HepG2 (cell line): Measurements from ENCODE around the gene TECTB. TPM values are rescaled to one million over a fixed set of nuclear protein-coding genes. Genes with fewer than 3 reads are reported as not detected.

Source experiments
- ADNP ChIP-seq: sonication (generic); formaldehyde crosslinking; IDR thresholded peaks from 2 replicates; pipeline ENCODE4 v1.4.0; 2020; ENCODE audit warnings: missing genetic modification reagents
- CHD4 ChIP-seq: fragments of 200-600 bp; sonication (generic); IDR thresholded peaks from 2 replicates; pipeline ENCODE4 v1.7.0; 2017; ENCODE audit warnings: mild to moderate bottlenecking, low read length, borderline replicate concordance
- LCORL ChIP-seq, 2 experiments: fragments of 450-650 bp in 1 of 2; sonication (generic) in 1 of 2; formaldehyde crosslinking in 1 of 2; IDR thresholded peaks; 2 replicates each; pipeline versions ENCODE4 v1.5.0 to v1.6.1; 2017 to 2020; ENCODE audit warnings: antibody characterized with exemption in 1 of 2, missing genetic modification reagents in 1 of 2
- POLR2G ChIP-seq: fragments of 200-400 bp; formaldehyde crosslinking; IDR thresholded peaks from 2 replicates; pipeline ENCODE4 v1.6.1; 2018; ENCODE audit warnings: mild to moderate bottlenecking, low read depth, low read length, moderate library complexity
- ZC3H13 ChIP-seq: sonication (generic); formaldehyde crosslinking; IDR thresholded peaks from 2 replicates; pipeline ENCODE4 v1.8.1; 2023; ENCODE audit warnings: mild to moderate bottlenecking, missing genetic modification reagents, moderate library complexity
- ZNF34 ChIP-seq: sonication (generic); formaldehyde crosslinking; IDR thresholded peaks from 2 replicates; pipeline ENCODE4 v1.4.0; 2020; ENCODE audit warnings: mild to moderate bottlenecking, missing genetic modification reagents, borderline replicate concordance
- ZNF768 ChIP-seq: sonication (generic); formaldehyde crosslinking; IDR thresholded peaks from 2 replicates; pipeline ENCODE4 v1.4.0; 2020; ENCODE audit warnings: missing genetic modification reagents
- ZSCAN30 ChIP-seq: sonication (generic); formaldehyde crosslinking; IDR thresholded peaks from 2 replicates; pipeline ENCODE4 v1.5.0; 2020; ENCODE audit warnings: mild to moderate bottlenecking, missing genetic modification reagents
- polyA plus RNA-seq, 8 experiments: library from polyadenylated mRNA; depleted of rRNA in 3 of 8; stranded (reverse) in 7 of 8; unstranded in 1 of 8; fragments of >200 nt; fragmentation: Illumina TruSeq in 4 of 8; extraction: Trizol in 4 of 8; gene quantifications; 2 replicates each; pipeline versions ENCODE4 v1.2.1 to v1.2.3, GENCODE V29; 2011 to 2016; ENCODE audit warnings: low read depth in 4 of 8, missing spikeins in 1 of 8, mixed read lengths in 1 of 8; ENCODE audit not compliant: insufficient read depth in 1 of 8
- total RNA-seq, 5 experiments: library from RNA; depleted of rRNA; stranded (reverse); fragments of >200 nt; fragmentation: Illumina TruSeq; extraction: Trizol; gene quantifications; 2 replicates each; pipeline ENCODE4 v1.2.3, GENCODE V29; 2016; ENCODE audit warnings: low read depth in 1 of 5
- TF ChIP-seq, protein P1 (sequence below): IDR thresholded peaks from 2 replicates; pipeline ENCODE4 v1.4.0; 2020; ENCODE audit warnings: mild to moderate bottlenecking, missing genetic modification reagents
- TF ChIP-seq, protein P2 (sequence below), 2 experiments: sonication (generic) in 1 of 2; formaldehyde crosslinking in 1 of 2; IDR thresholded peaks; 2 replicates each; pipeline versions ENCODE4 v1.6.1 to v1.9.0; 2014 to 2022; ENCODE audit warnings: antibody characterized with exemption in 1 of 2, borderline replicate concordance in 1 of 2, inconsistent platforms in 1 of 2, low read depth in 1 of 2, missing genetic modification reagents in 1 of 2
- TF ChIP-seq, protein P3 (sequence below): sonication (generic); formaldehyde crosslinking; IDR thresholded peaks from 2 replicates; pipeline ENCODE4 v1.5.0; 2020; ENCODE audit warnings: mild to moderate bottlenecking, missing genetic modification reagents, borderline replicate concordance
- TF ChIP-seq, protein P4 (sequence below): sonication (generic); formaldehyde crosslinking; IDR thresholded peaks from 2 replicates; pipeline ENCODE4 v1.4.0; 2020; ENCODE audit warnings: mild to moderate bottlenecking, missing genetic modification reagents

TECTB gene
- total and polyA plus RNA-seq, 2 of the 13 experiments (the other 11 are each of a cell fraction or from before 2014, with no cell fraction given): 0.78 to 1.8 TPM

DNA sequence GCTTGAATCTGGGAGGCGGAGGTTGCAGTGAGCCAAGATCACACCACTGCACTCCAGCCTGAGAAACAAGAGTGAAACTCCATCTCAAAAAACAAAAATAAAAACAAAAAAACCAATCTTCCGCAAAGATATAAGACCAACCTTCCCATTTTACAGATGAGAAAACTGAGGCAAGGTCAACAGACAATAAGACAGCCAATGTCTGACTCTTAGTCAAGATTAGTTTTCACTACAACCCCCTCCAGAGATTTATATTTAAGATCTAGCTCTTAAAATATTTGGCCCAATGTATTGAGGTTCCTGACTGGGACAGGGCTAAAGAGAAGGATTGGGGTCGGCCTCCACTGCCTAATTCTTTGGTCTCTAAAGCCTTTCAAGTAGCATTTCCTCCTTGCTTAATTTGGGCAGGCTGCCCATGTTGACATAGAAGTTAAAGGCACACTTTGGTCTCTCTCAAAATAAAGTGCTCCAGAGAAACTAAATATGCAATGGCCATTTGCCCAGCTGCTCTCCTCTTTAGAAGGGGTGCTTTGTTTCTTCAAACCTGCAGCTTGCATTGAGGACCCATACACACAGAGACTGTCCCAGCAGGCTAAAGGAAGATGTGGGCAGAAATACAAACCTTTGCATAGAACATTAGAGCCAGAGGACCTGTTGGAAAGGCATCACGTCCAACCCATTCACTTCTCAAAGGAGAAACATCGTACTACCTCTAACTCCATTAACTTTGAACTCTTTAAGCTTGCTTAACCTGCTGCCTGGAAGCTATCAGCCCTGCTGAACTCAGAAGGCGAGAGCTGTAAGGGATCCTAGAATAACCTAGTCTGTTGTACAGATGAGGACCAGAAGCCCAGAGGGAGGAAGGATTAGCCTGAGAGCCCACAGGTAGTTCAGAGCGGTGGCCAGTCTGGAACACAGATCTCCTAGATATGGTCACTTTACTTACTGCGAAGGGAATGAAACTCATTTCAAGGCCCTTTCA lies 3.9 kb downstream of the TECTB start (continued):
- TF ChIP-seq, protein P1, sequence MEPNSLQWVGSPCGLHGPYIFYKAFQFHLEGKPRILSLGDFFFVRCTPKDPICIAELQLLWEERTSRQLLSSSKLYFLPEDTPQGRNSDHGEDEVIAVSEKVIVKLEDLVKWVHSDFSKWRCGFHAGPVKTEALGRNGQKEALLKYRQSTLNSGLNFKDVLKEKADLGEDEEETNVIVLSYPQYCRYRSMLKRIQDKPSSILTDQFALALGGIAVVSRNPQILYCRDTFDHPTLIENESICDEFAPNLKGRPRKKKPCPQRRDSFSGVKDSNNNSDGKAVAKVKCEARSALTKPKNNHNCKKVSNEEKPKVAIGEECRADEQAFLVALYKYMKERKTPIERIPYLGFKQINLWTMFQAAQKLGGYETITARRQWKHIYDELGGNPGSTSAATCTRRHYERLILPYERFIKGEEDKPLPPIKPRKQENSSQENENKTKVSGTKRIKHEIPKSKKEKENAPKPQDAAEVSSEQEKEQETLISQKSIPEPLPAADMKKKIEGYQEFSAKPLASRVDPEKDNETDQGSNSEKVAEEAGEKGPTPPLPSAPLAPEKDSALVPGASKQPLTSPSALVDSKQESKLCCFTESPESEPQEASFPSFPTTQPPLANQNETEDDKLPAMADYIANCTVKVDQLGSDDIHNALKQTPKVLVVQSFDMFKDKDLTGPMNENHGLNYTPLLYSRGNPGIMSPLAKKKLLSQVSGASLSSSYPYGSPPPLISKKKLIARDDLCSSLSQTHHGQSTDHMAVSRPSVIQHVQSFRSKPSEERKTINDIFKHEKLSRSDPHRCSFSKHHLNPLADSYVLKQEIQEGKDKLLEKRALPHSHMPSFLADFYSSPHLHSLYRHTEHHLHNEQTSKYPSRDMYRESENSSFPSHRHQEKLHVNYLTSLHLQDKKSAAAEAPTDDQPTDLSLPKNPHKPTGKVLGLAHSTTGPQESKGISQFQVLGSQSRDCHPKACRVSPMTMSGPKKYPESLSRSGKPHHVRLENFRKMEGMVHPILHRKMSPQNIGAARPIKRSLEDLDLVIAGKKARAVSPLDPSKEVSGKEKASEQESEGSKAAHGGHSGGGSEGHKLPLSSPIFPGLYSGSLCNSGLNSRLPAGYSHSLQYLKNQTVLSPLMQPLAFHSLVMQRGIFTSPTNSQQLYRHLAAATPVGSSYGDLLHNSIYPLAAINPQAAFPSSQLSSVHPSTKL: peak; percentile 69; the same call in 1 of the 2 replicates
- peak; percentile 78 for TF ChIP-seq ADNP (CRISPR knock-in tag)
- no peak for TF ChIP-seq ZNF768 (CRISPR knock-in tag)
- TF ChIP-seq POLR2G: no peak
- peak; percentile 93 for TF ChIP-seq CHD4
- no peak for TF ChIP-seq ZNF34 (CRISPR knock-in tag)
- TF ChIP-seq, protein P2, sequence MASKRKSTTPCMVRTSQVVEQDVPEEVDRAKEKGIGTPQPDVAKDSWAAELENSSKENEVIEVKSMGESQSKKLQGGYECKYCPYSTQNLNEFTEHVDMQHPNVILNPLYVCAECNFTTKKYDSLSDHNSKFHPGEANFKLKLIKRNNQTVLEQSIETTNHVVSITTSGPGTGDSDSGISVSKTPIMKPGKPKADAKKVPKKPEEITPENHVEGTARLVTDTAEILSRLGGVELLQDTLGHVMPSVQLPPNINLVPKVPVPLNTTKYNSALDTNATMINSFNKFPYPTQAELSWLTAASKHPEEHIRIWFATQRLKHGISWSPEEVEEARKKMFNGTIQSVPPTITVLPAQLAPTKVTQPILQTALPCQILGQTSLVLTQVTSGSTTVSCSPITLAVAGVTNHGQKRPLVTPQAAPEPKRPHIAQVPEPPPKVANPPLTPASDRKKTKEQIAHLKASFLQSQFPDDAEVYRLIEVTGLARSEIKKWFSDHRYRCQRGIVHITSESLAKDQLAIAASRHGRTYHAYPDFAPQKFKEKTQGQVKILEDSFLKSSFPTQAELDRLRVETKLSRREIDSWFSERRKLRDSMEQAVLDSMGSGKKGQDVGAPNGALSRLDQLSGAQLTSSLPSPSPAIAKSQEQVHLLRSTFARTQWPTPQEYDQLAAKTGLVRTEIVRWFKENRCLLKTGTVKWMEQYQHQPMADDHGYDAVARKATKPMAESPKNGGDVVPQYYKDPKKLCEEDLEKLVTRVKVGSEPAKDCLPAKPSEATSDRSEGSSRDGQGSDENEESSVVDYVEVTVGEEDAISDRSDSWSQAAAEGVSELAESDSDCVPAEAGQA (IDR thresholded peaks at IDR 0.05; ENCODE audit: low read depth): no peak
- TF ChIP-seq, protein P2 (CRISPR knock-in tag; IDR thresholded peaks at IDR 0.05; ENCODE audit: borderline replicate concordance): no peak
- no peak for TF ChIP-seq ZC3H13 (CRISPR knock-in tag)
- no peak for TF ChIP-seq ZSCAN30 (CRISPR knock-in tag)
- no peak for TF ChIP-seq LCORL (IDR thresholded peaks at IDR 0.05)
- peak; percentile 78 for TF ChIP-seq LCORL (CRISPR knock-in tag; IDR thresholded peaks at IDR 0.05)
- TF ChIP-seq, protein P3, sequence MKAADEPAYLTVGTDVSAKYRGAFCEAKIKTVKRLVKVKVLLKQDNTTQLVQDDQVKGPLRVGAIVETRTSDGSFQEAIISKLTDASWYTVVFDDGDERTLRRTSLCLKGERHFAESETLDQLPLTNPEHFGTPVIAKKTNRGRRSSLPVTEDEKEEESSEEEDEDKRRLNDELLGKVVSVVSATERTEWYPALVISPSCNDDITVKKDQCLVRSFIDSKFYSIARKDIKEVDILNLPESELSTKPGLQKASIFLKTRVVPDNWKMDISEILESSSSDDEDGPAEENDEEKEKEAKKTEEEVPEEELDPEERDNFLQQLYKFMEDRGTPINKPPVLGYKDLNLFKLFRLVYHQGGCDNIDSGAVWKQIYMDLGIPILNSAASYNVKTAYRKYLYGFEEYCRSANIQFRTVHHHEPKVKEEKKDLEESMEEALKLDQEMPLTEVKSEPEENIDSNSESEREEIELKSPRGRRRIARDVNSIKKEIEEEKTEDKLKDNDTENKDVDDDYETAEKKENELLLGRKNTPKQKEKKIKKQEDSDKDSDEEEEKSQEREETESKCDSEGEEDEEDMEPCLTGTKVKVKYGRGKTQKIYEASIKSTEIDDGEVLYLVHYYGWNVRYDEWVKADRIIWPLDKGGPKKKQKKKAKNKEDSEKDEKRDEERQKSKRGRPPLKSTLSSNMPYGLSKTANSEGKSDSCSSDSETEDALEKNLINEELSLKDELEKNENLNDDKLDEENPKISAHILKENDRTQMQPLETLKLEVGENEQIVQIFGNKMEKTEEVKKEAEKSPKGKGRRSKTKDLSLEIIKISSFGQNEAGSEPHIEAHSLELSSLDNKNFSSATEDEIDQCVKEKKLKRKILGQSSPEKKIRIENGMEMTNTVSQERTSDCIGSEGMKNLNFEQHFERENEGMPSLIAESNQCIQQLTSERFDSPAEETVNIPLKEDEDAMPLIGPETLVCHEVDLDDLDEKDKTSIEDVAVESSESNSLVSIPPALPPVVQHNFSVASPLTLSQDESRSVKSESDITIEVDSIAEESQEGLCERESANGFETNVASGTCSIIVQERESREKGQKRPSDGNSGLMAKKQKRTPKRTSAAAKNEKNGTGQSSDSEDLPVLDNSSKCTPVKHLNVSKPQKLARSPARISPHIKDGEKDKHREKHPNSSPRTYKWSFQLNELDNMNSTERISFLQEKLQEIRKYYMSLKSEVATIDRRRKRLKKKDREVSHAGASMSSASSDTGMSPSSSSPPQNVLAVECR (CRISPR knock-in tag): no peak
- TF ChIP-seq, protein P4, sequence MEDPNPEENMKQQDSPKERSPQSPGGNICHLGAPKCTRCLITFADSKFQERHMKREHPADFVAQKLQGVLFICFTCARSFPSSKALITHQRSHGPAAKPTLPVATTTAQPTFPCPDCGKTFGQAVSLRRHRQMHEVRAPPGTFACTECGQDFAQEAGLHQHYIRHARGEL (CRISPR knock-in tag): no peak
